GM21423 (cell line): ENCODE results near the gene HCN4.
"Not testable (repeated sequence)": the region's sequence is repeated elsewhere in the genome, so short reads cannot be mapped to it uniquely, and the experiment has no call there.

ENCODE experiments used
- ATAC-seq: cut with Tn5 transposase; IDR thresholded peaks from one replicate; pipeline ENCODE4 v1.9.1; 2021; ENCODE audit warnings: mild to moderate bottlenecking, moderate library complexity; ENCODE audit not compliant: unreplicated experiment

The HCN4 gene

GRCh38 chr15:73300286-73300685 is 68.5 kb downstream of the HCN4 start:
- ATAC-seq = not testable (repeated sequence)

GRCh38 chr15:73298522-73299245 is 70.1 kb downstream of the HCN4 start:
- no peak for ATAC-seq

GRCh38 chr15:73296609-73297353 is 72.0 kb downstream of the HCN4 start:
- ATAC-seq = no peak

GRCh38 chr15:73295630-73296286 is 73.0 kb downstream of the HCN4 start:
- no peak for ATAC-seq

GRCh38 chr15:73293773-73294172 is 75.0 kb downstream of the HCN4 start:
- ATAC-seq = no peak

GRCh38 chr15:73291441-73291840 is 77.3 kb downstream of the HCN4 start:
- ATAC-seq = no peak

GRCh38 chr15:73287019-73287418 is 81.7 kb downstream of the HCN4 start:
- ATAC-seq = no peak

GRCh38 chr15:73286311-73286710 is 82.4 kb downstream of the HCN4 start:
- ATAC-seq = no peak

- no peak for ATAC-seq
These were observed 84.6 kb downstream of the HCN4 start for GRCh38 chr15:73284090-73284716.

GRCh38 chr15:73283366-73283962 is 85.3 kb downstream of the HCN4 start:
- ATAC-seq = no peak

- no peak for ATAC-seq
These were observed 86.0 kb downstream of the HCN4 start for GRCh38 chr15:73282567-73283365.

- no peak for ATAC-seq
These were observed 92.9 kb downstream of the HCN4 start for GRCh38 chr15:73275862-73276261.

GRCh38 chr15:73273181-73274002 is 95.4 kb downstream of the HCN4 start:
- ATAC-seq = no peak

- ATAC-seq = no peak
These were observed 98.2 kb downstream of the HCN4 start for GRCh38 chr15:73270366-73271097.
